Central memory CD4-positive, alpha-beta T cell (primary cell): ENCODE measurements around the gene RAP1GAP.

Source experiments
- DNase-seq: peaks from one replicate; pipeline ENCODE4 v3.0.0; 2022

Gene RAP1GAP

DNA sequence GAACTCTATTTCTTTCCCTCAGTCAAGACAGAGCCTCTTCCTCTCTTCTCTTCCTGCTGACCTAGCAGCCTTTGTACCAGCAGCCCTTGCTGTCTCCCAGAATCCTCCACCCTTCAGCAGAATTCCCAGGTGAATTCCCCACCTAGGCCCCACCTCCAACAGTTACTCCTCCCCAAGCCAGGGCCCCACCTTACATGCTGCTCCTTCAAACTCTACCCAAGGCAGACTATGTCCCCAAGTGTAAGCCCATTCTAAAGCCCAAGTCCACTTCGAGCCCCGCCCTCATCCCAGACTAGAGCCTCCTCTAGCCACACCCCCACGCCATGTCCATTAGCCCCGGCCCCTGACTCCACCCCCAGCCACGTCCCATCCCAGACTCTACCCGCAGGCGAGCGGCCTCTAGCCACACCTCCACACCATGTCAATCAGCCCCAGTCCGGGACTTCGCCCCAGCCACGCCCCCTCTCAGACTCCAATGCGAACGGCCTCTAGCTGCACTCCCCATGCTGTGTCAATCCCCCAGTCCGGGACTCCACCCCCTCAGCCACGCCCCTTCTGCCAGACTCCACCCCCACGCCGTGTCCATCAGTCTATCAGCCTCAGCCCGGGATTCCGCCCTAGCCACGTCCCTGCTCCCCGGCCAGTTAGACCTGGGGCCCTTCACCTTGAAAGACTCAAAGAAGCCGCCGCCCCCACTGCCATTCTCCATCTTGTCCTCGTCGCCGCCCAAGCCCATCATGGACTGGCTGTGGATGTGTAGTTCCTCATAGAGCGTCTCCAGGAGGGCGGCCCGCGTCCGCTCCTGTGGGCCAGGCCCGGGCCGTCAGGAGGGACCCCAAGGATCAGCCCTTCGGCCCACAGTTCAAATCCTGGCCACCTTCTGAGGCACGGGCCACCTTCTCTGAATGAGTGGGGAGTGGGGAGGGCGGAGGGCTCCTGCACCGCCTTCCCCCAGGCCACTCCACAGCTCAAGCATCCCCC is 61.3 kb downstream of the RAP1GAP start:
- no peak for DNase-seq

DNA sequence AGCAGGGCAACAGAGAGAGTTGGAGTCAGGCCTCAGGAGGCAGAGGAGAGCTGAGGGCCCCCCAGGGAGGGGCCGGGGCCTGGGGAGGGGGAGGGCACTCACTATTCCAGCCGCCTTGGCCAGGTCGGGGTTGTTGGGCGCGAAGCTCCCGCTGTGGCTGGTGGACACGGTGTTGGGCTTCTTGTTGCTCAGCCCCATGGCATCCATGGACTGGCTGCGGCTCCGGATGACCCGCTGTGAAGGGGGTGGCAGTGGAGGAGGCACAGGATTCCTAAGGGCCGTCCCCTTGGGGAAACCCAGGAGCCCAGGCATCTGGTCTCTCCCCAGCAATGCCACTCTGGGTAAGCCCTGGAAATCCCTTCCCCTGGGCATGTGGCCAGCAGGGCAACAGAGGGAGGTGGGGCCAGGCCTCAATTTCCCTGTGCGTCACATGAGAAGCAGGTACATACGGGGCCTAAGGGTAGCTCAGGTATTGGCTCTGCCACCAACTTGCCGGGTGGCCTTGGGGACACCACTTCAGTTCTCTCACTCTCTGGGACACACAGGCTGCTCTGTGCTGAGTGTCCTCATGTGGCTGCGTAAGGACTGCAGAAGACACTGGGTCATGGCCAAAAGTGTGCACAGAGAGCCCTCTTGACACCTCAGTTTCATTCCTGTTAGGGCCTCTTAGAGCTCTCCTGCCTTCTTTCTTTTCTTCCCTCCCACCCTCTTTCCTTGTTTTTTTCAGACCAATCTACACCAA is 63.0 kb downstream of the RAP1GAP start:
- no peak for DNase-seq

DNA sequence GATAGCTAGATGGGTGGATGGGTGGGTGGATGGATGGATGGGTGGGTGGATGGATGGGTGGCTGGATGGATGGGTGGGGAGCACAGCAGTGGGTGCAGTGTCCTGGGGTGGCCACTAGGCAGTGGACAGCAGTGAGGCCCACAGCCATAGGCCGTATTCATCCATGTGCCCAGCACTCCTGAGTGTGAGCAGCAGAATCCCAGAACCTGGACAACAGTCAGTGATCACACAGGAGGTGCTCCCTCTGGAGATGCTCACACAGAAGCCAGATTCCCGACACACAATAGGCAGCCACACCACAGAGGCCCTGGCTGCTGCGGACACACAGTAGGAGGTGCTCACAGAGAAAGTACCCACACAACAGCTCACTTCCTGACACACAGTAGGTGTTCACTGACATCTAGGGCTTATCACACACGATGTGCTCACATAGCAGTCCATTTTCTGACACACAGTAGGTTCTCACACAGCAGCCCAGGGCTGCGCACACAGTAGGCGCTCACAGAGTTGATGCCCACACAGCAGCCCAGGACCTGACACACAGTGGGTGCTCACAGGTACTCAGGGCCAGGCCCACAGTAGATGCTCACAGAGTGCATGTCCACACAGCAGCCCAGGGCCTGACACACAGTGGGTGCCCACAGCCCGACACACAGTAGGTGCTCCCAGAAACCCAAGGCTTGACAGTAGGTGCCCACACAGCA is 64.0 kb downstream of the RAP1GAP start:
- DNase-seq: no peak

DNA sequence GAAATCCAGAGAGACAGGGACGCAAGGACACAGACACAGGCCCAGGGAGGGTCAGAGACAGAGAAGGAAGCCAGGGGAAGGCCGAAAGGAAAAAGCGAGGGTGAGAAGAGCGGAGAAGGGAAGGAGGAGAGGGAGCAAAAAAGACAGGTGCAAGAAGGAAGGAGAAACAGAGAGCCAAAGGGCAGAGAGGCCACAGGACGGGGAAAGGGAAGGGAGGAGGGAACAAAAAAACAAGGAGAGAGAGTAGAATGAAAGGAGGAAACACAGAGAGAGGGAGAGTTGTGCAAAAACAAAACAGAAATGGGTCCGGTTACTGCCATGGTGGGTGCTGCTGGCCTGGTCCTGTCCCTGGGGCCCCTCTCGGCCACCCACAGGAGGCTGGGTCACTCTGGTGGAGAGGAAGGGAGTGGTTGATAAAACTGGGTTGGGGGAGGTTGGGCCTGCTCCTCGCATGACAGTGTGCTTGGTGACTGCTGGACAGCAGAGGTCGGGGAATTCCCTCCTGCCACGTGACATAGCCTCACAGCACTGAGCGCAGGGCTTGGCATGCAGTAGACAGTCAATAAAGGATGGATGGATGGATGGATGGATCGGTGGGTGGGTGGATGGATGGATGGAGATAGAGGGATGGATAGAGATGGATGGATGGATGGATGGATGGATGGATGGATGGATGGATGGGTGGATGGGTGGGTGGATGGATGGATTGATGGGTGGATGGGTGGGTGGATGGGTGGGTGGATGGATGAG is 64.8 kb downstream of the RAP1GAP start:
- DNase-seq: no peak

DNA sequence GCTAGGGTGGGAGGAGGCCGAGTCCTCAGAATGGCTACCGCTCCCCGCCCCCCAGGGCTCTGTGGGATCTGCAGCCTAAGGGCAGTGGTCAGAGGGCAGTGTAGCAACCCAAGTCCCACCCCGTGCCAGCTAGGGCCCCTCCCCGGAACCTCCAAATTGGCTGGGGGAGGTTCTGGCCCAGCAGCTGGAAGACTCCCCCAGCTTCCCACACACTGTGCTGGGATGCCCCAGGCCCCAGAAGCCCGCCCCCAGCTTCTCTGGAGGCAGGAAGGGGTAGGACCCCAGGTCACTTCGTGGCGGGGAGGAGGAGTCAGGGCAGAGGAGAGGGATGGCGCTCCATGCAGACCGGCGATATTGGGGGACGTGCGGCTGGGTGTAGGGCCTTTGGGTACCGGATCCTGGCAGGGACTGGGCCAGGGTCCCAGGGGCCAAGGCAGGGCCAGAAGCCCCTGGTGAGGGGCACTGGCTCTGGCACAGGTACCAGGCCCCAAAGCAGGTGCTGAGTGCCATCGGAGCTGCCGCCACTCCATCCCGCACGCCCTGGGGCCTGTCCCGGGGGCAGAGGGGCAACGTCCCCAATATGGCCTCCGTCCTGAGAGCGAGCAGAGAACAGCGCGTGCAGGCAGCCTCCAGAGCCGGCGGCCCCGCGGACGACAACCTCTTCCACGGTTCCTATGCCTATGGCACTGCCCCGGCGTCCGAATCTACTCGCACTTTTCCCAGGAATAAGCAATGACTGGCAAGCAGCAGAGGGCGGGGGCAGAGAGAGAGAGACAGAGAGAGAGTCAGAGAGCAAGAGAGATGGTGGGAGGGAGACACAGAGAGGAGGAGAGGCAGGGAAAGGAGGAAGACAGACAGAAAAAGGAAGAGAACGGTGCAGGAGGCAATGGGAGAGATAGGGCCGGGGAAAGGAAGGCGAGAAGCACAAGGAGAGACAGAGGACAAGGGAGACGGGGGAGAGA is 65.7 kb downstream of the RAP1GAP start:
- DNase-seq: no peak

DNA sequence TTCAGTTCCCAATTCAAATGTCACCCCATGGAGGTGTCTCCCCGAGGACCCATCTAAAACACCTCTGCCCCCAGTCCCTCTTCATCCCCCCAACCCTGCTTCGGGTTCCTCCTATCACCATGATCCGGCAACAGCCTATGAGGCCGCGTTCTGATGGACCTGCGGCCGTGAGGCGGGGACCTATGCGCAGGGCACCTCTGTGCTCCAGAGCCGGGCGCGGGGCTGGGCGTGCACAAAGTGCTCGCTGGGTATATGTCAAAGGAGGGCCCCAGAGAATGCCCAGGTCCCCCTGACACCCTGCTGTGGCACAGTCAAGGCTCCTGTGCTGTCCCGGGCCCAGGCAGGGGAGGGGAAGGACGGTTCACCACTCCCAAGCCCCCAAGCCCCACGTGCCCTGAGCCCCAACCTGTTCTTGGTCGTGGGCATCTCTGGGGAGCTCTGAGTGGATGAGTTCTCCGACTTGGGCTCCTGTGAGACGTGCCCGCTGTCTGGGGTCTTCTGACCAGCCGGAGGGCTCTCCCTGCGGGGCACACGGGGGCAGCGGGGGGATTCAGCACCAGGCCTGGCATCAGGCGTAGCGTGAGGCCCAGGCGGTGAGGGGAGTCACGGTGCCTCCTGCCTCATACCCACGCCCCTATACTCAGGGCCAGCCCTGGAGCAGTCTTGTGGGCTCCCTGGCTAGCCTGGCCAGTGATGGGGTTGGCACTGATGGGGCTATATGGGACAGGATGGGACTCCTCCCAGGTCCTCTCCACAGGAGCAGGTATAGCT is 67.7 kb downstream of the RAP1GAP start:
- DNase-seq: no peak

DNA sequence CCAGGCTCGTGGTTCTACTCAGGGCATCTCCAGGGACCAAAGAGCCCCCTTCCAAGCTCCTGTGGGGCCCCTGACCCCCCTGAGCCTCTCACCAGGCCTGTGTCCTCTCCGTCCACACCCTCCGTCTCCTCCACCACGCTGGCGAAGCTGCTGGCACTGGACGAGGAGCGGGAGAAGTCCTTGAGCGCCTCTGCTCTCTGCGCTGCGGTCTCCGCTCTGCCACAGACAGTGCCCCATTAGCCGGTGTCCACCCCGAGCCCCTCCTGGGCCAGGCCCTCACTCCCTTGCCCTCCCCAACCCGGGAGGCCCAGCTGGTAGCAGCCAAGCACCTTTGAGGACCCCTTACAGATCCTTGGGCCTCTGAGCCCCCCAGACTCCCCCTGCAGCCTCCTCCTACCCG is 69.8 kb downstream of the RAP1GAP start:
- DNase-seq: no peak

DNA sequence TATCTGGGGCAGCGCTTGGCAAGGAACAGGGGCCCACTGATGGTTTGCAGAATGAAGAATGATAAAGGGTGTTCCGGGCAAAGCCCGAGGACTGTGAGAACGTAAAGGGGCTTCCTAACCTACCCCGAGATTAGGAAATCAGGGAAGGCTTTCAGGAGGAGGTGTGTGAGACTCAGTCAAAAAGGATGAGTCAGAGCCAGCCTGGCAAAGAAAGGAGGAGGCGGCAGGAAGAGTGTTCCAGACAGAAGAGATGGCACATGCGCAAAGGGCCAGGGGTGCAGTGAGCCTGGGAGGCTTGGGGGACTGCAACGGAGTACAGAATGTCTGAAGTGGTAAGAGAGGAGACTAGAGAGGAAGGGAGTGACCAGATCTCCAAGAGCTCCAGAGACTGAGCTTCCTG is 70.3 kb downstream of the RAP1GAP start:
- no peak for DNase-seq

DNA sequence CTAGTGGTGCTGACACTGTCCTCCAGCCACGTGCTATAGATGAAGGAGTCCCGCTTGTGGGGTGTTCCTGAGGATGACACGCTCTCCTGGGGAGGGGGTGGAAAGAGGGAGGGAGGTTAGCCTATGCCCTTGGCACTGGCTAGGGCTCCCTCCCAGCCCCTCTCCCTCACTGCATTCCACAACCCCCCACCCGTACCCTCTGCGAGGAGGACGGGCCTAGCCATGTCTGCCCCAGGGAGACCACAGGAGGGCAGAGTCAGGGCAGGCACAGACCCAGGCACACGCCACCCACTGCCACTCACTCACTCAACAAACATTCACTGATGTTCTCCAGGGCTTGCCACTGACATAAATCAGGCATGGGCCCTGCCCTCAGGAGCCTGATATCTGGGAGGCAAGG is 70.7 kb downstream of the RAP1GAP start:
- no peak for DNase-seq

DNA sequence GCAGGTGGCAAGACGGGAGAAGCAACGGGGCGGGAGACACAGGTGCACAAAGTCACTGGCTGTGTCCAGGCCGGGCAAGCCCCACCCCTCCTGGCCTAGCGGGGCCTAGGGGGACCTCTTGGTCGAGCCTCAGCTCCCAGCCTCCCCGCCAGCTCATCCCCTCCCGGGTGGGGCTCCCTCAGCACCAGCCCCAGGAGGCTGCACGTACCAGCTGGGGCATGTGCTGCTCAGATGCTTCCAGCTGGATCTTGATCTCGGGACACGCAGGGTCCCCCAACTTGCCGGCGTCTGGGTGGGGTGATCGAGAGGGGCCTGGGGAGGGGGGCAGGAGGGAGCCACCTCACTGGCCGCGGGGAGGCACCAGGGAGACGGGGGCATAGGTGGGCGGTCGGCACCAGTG is 71.4 kb downstream of the RAP1GAP start:
- no peak for DNase-seq

DNA sequence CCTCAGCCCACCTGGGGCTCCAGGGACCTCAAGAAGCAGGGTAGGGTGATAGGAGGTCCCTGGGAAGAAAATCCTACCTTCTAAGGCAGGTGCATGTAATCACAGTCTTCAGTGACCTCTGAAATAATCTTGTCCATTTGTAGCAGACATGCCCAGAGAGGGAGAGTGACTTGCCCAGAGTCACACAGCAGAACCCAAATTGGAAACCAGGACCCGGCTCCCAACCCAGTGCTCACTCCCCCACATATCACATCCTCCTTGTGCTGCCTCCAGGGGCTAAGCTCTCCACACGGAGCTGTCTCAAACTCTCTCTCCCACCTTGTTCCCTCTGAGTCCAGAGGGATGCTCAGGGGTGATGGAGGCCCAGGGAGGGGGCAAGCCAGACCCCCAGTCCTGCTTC is 72.5 kb downstream of the RAP1GAP start:
- no peak for DNase-seq

DNA sequence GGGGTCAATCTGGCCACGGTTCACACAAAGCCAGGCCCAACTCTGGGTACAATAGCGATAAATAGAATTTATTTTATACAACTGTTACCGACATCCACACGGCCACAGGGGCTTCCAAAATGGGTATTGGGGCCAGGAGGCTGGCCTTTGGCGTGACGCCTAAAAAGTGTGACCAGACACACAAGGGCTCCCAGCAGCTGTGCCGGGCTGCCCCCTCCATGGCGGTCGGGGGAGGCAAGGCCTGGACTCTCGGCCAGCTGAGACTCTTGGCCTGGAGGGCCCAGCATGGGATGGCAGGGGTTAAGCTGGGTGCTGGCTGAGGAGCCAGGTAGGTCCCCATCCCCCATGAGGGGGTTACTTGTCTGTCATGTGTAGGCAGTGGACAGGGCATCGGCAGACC is 73.0 kb downstream of the RAP1GAP start:
- no peak for DNase-seq

DNA sequence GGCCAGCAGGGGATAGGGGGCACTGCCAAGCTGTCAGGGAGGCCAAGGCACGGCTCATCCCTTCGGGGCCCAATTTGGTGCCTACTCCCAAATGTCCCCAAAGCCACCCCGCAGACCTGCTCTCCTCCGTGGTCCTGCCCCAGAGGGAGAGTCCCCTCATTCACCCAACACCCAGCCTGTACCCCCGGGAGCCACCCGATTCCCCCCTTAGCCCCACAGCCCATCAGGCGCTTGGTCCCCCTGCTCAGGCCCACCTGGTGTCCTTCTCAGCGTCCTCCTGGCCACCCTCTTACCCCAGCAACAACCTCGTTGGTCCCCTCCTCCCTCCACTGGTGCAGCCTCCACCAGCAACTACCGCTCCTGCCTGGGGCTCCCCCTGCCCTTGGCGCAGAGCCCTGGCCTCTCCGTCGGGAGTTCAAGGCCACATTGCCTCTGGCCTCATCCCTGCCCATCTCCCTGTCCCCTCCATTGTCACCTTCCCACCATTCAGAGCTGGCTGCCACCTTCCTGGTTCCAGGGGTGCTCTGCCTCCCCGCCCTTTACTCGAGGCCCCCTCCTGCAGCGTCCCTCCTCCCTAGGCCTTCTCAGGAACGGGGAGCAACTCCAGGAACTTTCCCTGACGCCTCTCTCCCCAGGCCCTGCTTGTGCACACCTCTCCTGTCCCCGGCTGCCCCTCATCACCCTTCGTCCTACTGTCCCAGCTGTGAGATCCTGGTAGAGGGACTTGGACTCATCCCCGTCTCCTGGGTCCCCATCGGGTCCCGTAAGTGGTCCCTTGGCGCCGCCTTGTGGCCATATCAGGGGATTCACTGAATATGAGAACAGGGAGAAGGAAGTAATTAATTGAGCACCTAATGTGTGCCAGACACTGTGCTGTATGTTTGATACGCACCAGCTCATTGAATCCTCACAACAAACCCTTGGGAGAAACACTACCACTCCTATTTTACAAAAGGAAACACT is 73.9 kb downstream of the RAP1GAP start:
- DNase-seq: no peak

DNA sequence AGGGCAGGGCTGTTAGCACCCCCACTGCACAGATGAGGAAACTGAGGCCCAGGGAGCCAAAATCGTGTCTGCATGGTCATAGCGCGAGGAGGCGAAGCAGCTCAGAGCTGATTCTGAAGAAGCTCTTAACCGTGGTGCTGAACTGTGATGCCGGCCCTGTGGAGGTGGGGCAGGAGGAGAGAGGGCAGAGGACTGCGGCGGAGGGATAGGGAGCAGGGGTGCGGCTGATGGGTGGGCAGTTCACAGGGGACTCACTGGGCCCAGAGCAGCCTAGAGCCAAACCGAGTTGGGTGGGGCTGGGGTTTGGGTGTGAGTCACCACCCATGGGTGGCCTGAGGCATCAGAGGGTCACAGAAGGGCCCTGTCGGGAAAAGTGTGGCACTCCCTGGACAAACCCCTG is 74.7 kb downstream of the RAP1GAP start:
- no peak for DNase-seq

DNA sequence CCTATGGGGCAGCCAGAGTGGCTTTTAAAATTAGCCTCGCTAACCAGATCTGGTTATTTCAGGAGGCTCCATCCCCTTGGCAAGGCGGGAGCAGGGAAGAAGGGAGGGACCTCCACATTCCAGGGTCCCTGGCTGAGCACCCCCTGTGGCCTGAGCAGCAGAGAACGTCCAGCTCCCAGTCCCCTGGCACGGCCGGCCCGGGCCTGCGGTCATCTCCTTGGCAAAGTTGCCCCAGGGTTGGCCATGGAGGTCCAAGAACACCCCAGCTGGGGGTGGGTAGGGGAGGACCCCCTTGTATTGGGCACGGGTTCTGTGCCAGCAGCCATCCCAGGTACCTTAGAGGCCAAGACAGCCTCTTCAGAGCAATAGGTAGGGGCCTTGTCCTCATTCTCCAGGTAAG is 75.9 kb downstream of the RAP1GAP start:
- no peak for DNase-seq

DNA sequence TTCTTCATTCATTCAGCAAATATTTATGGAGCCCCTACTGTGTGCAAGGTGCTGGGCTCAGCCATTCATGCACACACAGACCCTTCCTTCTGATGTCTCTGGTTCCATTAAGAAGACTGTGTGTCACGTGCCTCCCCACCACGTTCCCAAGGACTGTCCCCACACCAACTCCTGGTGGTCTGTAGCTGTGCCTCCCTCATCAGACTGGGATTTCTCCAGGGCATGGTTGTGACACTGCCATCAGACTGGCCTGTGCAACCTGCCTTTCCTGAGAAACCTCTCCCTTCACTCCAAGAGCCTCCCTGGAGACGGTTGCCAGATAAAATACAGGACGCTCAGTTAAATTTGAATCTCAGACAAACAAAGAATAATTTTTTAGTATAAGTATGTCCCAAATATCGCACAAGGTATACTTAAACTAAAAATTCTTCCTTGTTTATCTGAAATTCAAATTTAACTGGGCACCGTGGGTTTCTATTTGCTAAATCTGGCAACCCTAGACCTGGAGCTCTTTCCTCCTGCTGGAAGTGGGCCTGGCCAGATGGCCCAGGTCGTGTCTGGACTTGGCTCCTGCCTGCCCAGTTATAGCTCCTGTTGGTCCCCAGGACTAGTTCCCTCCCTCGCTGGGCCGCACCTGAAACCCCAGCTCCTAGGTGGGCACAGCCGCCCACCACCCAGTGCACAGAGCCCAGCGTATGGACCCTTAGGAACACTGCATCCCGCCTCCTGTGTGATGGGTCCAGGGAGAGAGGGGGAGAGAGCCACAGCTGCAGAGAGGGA is 76.9 kb downstream of the RAP1GAP start:
- no peak for DNase-seq

DNA sequence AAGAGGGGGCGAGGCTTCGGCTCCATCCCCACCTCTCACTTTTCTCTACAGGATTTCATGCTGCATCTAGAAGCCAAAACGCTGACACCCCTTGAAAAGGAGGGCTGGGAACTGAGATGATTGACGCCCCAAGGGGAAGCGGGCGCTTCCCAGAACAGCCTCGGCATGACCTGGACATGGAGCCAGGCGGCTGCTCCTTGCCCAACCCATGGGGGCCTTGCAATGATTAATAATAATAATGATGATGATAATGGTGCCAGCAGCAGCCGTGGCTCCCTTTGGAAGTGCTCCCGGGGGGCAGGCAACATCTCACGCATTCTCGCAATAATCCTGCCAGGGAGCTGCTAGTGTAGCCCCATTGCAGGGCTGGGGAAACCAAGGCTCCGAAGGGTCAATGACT is 78.2 kb downstream of the RAP1GAP start:
- no peak for DNase-seq

DNA sequence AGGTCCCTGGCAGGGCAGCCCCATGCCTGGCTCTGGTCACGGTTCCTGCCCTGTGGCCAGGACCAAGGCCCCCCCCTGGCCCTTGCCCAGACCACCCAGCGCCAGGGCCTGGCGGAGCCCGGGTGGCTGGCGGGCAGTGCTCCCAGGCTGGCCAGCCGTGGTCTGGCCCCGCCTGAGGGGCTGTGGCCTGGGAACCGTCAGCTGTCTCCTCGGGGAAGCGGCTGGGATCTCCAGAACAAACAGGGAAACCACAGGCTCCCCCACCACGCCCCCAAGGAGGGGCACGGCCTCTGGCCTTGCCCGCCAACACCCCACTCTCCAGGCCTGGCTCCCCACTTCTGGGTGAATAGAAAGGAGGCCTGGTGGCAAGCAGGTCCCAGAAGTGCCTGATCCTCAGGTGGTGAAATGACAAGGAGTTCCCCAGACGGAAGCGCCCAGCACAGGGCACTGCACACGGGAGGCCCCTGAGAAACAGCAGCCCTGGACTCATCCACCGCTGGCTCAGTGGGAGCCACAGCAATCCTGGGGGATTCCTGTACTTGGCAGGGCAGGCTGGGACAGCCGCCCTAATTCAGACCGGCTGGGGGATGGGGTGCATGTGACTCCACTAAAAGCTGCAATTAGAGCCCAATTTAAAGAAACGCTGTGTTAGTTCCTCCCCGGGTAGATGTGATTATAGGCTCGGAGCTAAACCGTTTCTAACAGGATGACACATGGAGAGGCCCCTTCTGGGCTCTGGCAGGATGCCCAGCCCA is 78.9 kb downstream of the RAP1GAP start:
- no peak for DNase-seq
